A549 (cell line): ENCODE data around the gene FNIP1. TPM values are rescaled to one million over a fixed set of nuclear protein-coding genes. Genes with fewer than 3 reads are reported as not detected.

ENCODE experiments used
- ATAC-seq, 2 experiments: fragments of 200-7000 bp in 1 of 2; fragments of >200 bp in 1 of 2; cut with Nextera tagmentation in 1 of 2; cut with Tn5 transposase in 1 of 2; 3 replicates each; pipeline versions ENCODE4 v1.8.0 to v1.9.1; 2018 to 2020; ENCODE audit warnings: mild to moderate bottlenecking in 1 of 2, moderate library complexity in 1 of 2
- CTCF ChIA-PET: fragments of 300-600 bp; sonication (Branson Sonifier 250); formaldehyde crosslinking; extraction: SDS; loops from one replicate; lab custom pipeline; 2021; ENCODE audit warnings: antibody characterized with exemption, inconsistent platforms; lab: Yijun Ruan, JAX
- POLR2A ChIA-PET: fragments of 350-600 bp; formaldehyde crosslinking; extraction: SDS; loops from one replicate; lab custom pipeline; 2021; ENCODE audit warnings: antibody characterized with exemption, inconsistent platforms; lab: Yijun Ruan, JAX
- DNase-seq, 2 experiments: peaks; one replicate each; pipeline versions ENCODE4 v3.0.0 to v3.0.0-alpha.2; 2011 to 2016; ENCODE audit warnings: low read depth in 1 of 2, low spot score in 1 of 2
- FAIRE-seq: peaks from 2 replicates; lab custom pipeline; 2011; peaks lifted over from hg19 to GRCh38; lab: Jason Lieb, UNC
- H3K27ac ChIP-seq, 2 experiments: fragments of >200 bp; sonication (Bioruptor Twin); formaldehyde crosslinking; 3 replicates each; pipeline ENCODE4 v1.5.1; 2016 to 2017
- H3K4me1 ChIP-seq: fragments of >200 bp; sonication (Bioruptor Twin); formaldehyde crosslinking; 3 replicates; pipeline ENCODE4 v1.6.1; 2016
- H3K4me2 ChIP-seq: fragments of >200 bp; sonication (Bioruptor Twin); formaldehyde crosslinking; 3 replicates; pipeline ENCODE4 v1.6.1; 2016
- H3K4me3 ChIP-seq: fragments of >200 bp; sonication (Bioruptor Twin); formaldehyde crosslinking; 3 replicates; pipeline ENCODE4 v1.5.1; 2016
- H3K9me3 ChIP-seq: fragments of >200 bp; sonication (Bioruptor Twin); formaldehyde crosslinking; 3 replicates; pipeline ENCODE4 v1.6.1; 2016
- BCL3 ChIP-seq: fragments of >200 bp; sonication (Bioruptor Twin); formaldehyde crosslinking; IDR thresholded peaks from 3 replicates; pipeline ENCODE4 v1.6.1; 2016
- CEBPB ChIP-seq, 2 experiments: fragments of >200 bp in 1 of 2; sonication (Bioruptor Twin) in 1 of 2; formaldehyde crosslinking in 1 of 2; IDR thresholded peaks; 2 replicates each; pipeline ENCODE4 v1.6.1; 2012 to 2016
- CHD2 ChIP-seq: fragments of 150-350 bp; IDR thresholded peaks from 2 replicates; pipeline ENCODE4 v1.6.1; 2014; ENCODE audit warnings: low read length; ENCODE audit not compliant: partially characterized antibody
- CHD4 ChIP-seq: fragments of 200-600 bp; sonication (generic); IDR thresholded peaks from 2 replicates; pipeline ENCODE4 v1.6.1; 2016; ENCODE audit warnings: antibody characterized with exemption, mild to moderate bottlenecking, borderline replicate concordance
- E2F6 ChIP-seq: IDR thresholded peaks from 2 replicates; pipeline ENCODE4 v1.6.1; 2012; ENCODE audit warnings: low read depth, borderline replicate concordance
- FOSL2 ChIP-seq, 2 experiments: fragments of 450-650 bp in 1 of 2; fragments of >200 bp in 1 of 2; sonication (Bioruptor Twin) in 1 of 2; formaldehyde crosslinking; IDR thresholded peaks; 2 replicates each; pipeline versions ENCODE4 v1.5.0 to v1.6.1; 2016 to 2020; ENCODE audit warnings: mild to moderate bottlenecking in 1 of 2, moderate library complexity in 1 of 2
- HMGXB4 ChIP-seq: fragments of 250-450 bp; sonication (Bioruptor Pico); IDR thresholded peaks from 2 replicates; pipeline ENCODE4 v1.5.0; 2021; ENCODE audit warnings: mild to moderate bottlenecking, moderate library complexity, borderline replicate concordance
- JUN ChIP-seq, 2 experiments: fragments of >200 bp; sonication (Bioruptor Twin); formaldehyde crosslinking; IDR thresholded peaks; 2 replicates in 1 of 2; 3 replicates in 1 of 2; pipeline ENCODE4 v1.6.1; 2016 to 2017
- MAFK ChIP-seq: fragments of 450-650 bp; IDR thresholded peaks from 2 replicates; pipeline ENCODE4 v1.6.1; 2014; ENCODE audit not compliant: partially characterized antibody
- MAZ ChIP-seq: fragments of 150-350 bp; IDR thresholded peaks from 2 replicates; pipeline ENCODE4 v1.6.1; 2014; ENCODE audit warnings: antibody characterized with exemption, low read depth, low read length, borderline replicate concordance
- MYC ChIP-seq: IDR thresholded peaks from 2 replicates; pipeline ENCODE4 v1.6.1; 2012; ENCODE audit warnings: mild to moderate bottlenecking, inconsistent platforms, low read length, improper control_type of control experiment, borderline replicate concordance
- PHF8 ChIP-seq: fragments of 200-600 bp; sonication (generic); IDR thresholded peaks from 2 replicates; pipeline ENCODE4 v1.6.1; 2016; ENCODE audit warnings: low read depth, mild to moderate bottlenecking, antibody characterized with exemption, moderate library complexity, borderline replicate concordance
- POLR2A ChIP-seq: IDR thresholded peaks from 2 replicates; pipeline ENCODE4 v1.6.1; 2012; ENCODE audit warnings: mild to moderate bottlenecking, low read length
- SMC3 ChIP-seq: fragments of >200 bp; sonication (Bioruptor Twin); formaldehyde crosslinking; IDR thresholded peaks from 3 replicates; pipeline ENCODE4 v1.6.1; 2018; ENCODE audit warnings: inconsistent platforms
- ZC3H11A ChIP-seq: fragments of 450-650 bp; IDR thresholded peaks from 2 replicates; pipeline ENCODE4 v1.6.1; 2014; ENCODE audit warnings: antibody characterized with exemption, mild to moderate bottlenecking
- ZSCAN20 ChIP-seq: fragments of 250-450 bp; sonication (Bioruptor Pico); IDR thresholded peaks from 2 replicates; pipeline ENCODE4 v1.8.0; 2022; ENCODE audit warnings: mild to moderate bottlenecking, moderate library complexity
- WGBS: methylation state at CpG from one replicate; pipeline ENCODE4 v1.1.6; 2017; ENCODE audit errors: missing lambda C conversion rate; 5-methylcytosine and 5-hydroxymethylcytosine counted together
- polyA plus RNA-seq, 4 experiments: library from polyadenylated mRNA; depleted of rRNA in 3 of 4; stranded (reverse); fragments of >200 nt; fragmentation: RNase III in 1 of 4; extraction: RNeasy Plus Mini Kit Qiagen cat#74134 plus additional on column Dnase treatment in 1 of 4; gene quantifications; 2 replicates in 3 of 4; 3 replicates in 1 of 4; pipeline ENCODE4 v1.2.3, GENCODE V29; 2011 to 2017
- TF ChIP-seq, protein P1 (sequence below): fragments of 450-650 bp; IDR thresholded peaks from 2 replicates; pipeline ENCODE4 v1.6.1; 2014; ENCODE audit warnings: antibody characterized with exemption
- TF ChIP-seq, protein P2 (sequence below): IDR thresholded peaks from 2 replicates; pipeline ENCODE4 v1.6.1; 2012
- TF ChIP-seq, protein P3 (sequence below): fragments of 200-600 bp; sonication (generic); IDR thresholded peaks from 2 replicates; pipeline ENCODE4 v1.6.1; 2016; ENCODE audit warnings: antibody characterized with exemption, mild to moderate bottlenecking, moderate library complexity
- TF ChIP-seq, protein P4 (sequence below): IDR thresholded peaks from 2 replicates; pipeline ENCODE4 v1.6.1; 2012

FNIP1 gene
- polyA plus RNA-seq, 2 of the 4 experiments (the other 2 are of a cell fraction) = 7.5 to 9.6 TPM

DNA sequence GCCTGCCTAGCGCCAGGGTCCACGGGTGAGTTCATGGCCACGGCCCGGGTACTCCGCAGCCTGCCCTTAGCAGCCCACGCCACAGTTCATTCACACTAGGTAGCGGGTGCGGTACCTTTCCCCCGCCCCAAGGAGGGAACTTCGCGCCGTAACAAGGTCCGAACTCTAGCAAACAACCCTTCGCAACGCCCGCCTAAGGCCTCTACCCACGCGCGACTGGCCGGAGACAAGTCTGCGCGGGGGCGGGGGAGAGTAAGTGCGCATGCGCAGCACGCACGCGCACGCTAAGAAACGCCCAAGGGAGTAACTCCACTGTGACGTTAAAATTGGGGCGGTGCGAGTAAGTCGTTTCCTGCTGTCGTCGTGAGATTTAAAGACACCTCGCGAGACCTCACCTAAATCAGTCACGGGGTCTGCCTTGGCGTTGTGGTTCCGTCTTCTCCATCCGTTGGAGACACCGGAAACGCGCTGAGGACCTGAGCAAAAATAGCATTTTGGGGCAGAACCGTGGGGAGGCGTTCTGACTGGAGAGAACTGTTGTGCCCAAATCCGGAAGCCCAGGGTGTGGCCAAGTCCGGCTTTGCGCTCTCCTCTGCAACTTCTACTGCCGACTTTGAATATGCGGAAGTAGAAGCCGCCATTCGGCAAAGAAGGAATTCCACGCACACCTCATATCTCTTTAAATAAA is 161.7 kb downstream of the FNIP1 start, which contains the start of gene RAPGEF6:
Gene RAPGEF6 (minus strand): TSS at position 234 of the 688 bp plus-strand sequence. CDS start 199 bp downstream, at position 35.
- POLR2A ChIA-PET = interaction anchor here (1.1 to 1.5 kb wide), 3 partner anchors 12 to 162 kb away, joined by 3 to 11 read pairs (median 4); partner anchors contain the start of gene FNIP1
- no peaks in the 10 kb centered on the region for H3K9me3 ChIP-seq
- ATAC-seq = peak; percentile 92 to 97
- FAIRE-seq = peak; percentile 93
- no peak for TF ChIP-seq ZC3H11A
- peak; percentile 5; the same call in 1 of the 3 replicates for TF ChIP-seq SMC3
- TF ChIP-seq, protein P1, sequence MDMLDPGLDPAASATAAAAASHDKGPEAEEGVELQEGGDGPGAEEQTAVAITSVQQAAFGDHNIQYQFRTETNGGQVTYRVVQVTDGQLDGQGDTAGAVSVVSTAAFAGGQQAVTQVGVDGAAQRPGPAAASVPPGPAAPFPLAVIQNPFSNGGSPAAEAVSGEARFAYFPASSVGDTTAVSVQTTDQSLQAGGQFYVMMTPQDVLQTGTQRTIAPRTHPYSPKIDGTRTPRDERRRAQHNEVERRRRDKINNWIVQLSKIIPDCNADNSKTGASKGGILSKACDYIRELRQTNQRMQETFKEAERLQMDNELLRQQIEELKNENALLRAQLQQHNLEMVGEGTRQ = peak; percentile 86
- TF ChIP-seq MAFK = peak; percentile 32
- no peak for TF ChIP-seq HMGXB4 (CRISPR knock-in tag)
- TF ChIP-seq E2F6 = peak; percentile 39; the same call in 1 of the 2 replicates
- TF ChIP-seq, protein P2, sequence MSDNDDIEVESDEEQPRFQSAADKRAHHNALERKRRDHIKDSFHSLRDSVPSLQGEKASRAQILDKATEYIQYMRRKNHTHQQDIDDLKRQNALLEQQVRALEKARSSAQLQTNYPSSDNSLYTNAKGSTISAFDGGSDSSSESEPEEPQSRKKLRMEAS = peak; percentile 91
- no peak for TF ChIP-seq ZSCAN20 (CRISPR knock-in tag)
- TF ChIP-seq POLR2A = peak; percentile 81
- no peak for TF ChIP-seq CEBPB (IDR thresholded peaks at IDR 0.05)
- peak; percentile 87 for TF ChIP-seq MYC
- TF ChIP-seq CHD4 = no peak
- TF ChIP-seq, protein P3, sequence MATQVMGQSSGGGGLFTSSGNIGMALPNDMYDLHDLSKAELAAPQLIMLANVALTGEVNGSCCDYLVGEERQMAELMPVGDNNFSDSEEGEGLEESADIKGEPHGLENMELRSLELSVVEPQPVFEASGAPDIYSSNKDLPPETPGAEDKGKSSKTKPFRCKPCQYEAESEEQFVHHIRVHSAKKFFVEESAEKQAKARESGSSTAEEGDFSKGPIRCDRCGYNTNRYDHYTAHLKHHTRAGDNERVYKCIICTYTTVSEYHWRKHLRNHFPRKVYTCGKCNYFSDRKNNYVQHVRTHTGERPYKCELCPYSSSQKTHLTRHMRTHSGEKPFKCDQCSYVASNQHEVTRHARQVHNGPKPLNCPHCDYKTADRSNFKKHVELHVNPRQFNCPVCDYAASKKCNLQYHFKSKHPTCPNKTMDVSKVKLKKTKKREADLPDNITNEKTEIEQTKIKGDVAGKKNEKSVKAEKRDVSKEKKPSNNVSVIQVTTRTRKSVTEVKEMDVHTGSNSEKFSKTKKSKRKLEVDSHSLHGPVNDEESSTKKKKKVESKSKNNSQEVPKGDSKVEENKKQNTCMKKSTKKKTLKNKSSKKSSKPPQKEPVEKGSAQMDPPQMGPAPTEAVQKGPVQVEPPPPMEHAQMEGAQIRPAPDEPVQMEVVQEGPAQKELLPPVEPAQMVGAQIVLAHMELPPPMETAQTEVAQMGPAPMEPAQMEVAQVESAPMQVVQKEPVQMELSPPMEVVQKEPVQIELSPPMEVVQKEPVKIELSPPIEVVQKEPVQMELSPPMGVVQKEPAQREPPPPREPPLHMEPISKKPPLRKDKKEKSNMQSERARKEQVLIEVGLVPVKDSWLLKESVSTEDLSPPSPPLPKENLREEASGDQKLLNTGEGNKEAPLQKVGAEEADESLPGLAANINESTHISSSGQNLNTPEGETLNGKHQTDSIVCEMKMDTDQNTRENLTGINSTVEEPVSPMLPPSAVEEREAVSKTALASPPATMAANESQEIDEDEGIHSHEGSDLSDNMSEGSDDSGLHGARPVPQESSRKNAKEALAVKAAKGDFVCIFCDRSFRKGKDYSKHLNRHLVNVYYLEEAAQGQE = peak; percentile 82
- peak; percentile 84 to 85; a peak in 4 of 5 replicates for TF ChIP-seq JUN (IDR thresholded peaks at IDR 0.05)
- TF ChIP-seq MAZ = no peak
- peak; percentile 91 for TF ChIP-seq PHF8
- TF ChIP-seq FOSL2 (IDR thresholded peaks at IDR 0.05) = no peak
- TF ChIP-seq FOSL2 (CRISPR knock-in tag; IDR thresholded peaks at IDR 0.05) = 0 out of 2 replicates have a peak, but pooled peaks have one; percentile 5
- TF ChIP-seq BCL3 = peak; percentile 38; the same call in 2 of the 3 replicates
- TF ChIP-seq CHD2 = peak; percentile 90
- TF ChIP-seq, protein P4, sequence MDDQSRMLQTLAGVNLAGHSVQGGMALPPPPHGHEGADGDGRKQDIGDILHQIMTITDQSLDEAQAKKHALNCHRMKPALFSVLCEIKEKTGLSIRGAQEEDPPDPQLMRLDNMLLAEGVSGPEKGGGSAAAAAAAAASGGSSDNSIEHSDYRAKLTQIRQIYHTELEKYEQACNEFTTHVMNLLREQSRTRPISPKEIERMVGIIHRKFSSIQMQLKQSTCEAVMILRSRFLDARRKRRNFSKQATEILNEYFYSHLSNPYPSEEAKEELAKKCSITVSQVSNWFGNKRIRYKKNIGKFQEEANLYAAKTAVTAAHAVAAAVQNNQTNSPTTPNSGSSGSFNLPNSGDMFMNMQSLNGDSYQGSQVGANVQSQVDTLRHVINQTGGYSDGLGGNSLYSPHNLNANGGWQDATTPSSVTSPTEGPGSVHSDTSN = no peak
- TF ChIP-seq, all 56 proteins: peak for 13
- Histone ChIP-seq H3K4me3 (peak within 1 kb of the TSS; percentile 72), H3K4me2 (peak within 1 kb of the TSS; percentile 87), H3K4me1 (peaks cover 40% of the 10 kb centered on the region), H3K27ac (peak within 1 kb of the TSS; percentile 95 to 97)
- DNase-seq = peak; percentile 88 to 100
- CTCF ChIA-PET = no interaction called here
- 1% methylated on average over 41 of the region's 55 CpGs for WGBS
